ENCODE data around the gene HAUS7.

The HAUS7 gene

GRCh38 chrX:153470411-153471363 is at the start of gene HAUS7:
Gene HAUS7 (minus strand): TSS chrX:153470576. CDS start chrX:153470557, 19 bp downstream.
- peak; percentile 75 to 76 for DNase-seq (ENCODE audit: low read depth in 2 of 2)

GRCh38 chrX:153519569-153520286 is 49.4 kb upstream of the HAUS7 start:
- DNase-seq (ENCODE audit: low read depth in 2 of 2) = no peak

GRCh38 chrX:153517946-153518834 is 47.8 kb upstream of the HAUS7 start:
- DNase-seq (ENCODE audit: low read depth in 2 of 2) = no peak

GRCh38 chrX:153517423-153517822 is 47.0 kb upstream of the HAUS7 start, which contains the start of gene ATP2B3:
Gene ATP2B3 (plus strand): TSS chrX:153517642. CDS start chrX:153536248, 18,606 bp downstream.
- no peak for DNase-seq (ENCODE audit: low read depth in 2 of 2)

GRCh38 chrX:153516073-153516472 is 45.7 kb upstream of the HAUS7 start:
- no peak for DNase-seq (ENCODE audit: low read depth in 2 of 2)

GRCh38 chrX:153515435-153515834 is 45.1 kb upstream of the HAUS7 start:
- DNase-seq (ENCODE audit: low read depth in 2 of 2) = no peak

GRCh38 chrX:153514259-153514658 is 43.9 kb upstream of the HAUS7 start:
- DNase-seq (ENCODE audit: low read depth in 2 of 2) = no peak

GRCh38 chrX:153513265-153513664 is 42.9 kb upstream of the HAUS7 start:
- DNase-seq (ENCODE audit: low read depth in 2 of 2) = no peak

GRCh38 chrX:153512501-153512893 is 42.1 kb upstream of the HAUS7 start:
- DNase-seq (ENCODE audit: low read depth in 2 of 2) = no peak

- no peak for DNase-seq (ENCODE audit: low read depth in 2 of 2)
Observed at GRCh38 chrX:153511784-153512500, 41.6 kb upstream of the HAUS7 start.

- no peak for DNase-seq (ENCODE audit: low read depth in 2 of 2)
Observed at GRCh38 chrX:153510383-153510782, 40.0 kb upstream of the HAUS7 start.

GRCh38 chrX:153509592-153509991 is 39.2 kb upstream of the HAUS7 start:
- no peak for DNase-seq (ENCODE audit: low read depth in 2 of 2)

GRCh38 chrX:153507484-153508178 is 37.3 kb upstream of the HAUS7 start:
- peak; percentile 61 to 77 for DNase-seq (ENCODE audit: low read depth in 2 of 2)

GRCh38 chrX:153505361-153505760 is 35.0 kb upstream of the HAUS7 start:
- DNase-seq (ENCODE audit: low read depth in 2 of 2) = no peak

- no peak for DNase-seq (ENCODE audit: low read depth in 2 of 2)
Observed at GRCh38 chrX:153504445-153505016, 34.2 kb upstream of the HAUS7 start.

GRCh38 chrX:153502796-153503195 is 32.4 kb upstream of the HAUS7 start:
- DNase-seq (ENCODE audit: low read depth in 2 of 2) = no peak

GRCh38 chrX:153502131-153502530 is 31.8 kb upstream of the HAUS7 start:
- DNase-seq (ENCODE audit: low read depth in 2 of 2) = no peak

- no peak for DNase-seq (ENCODE audit: low read depth in 2 of 2)
Observed at GRCh38 chrX:153501530-153501929, 31.2 kb upstream of the HAUS7 start.

GRCh38 chrX:153500676-153501280 is 30.4 kb upstream of the HAUS7 start:
- DNase-seq (ENCODE audit: low read depth in 2 of 2) = no peak

- DNase-seq (ENCODE audit: low read depth in 2 of 2) = no peak
Observed at GRCh38 chrX:153499876-153500275, 29.5 kb upstream of the HAUS7 start.

Data from stimulated activated CD4-positive, alpha-beta T cell treated with anti-CD3 and anti-CD28 coated beads, Interleukin-1b, Interleukin-23, amount 100 ng/mL, for 1 hour (primary cell).